ENCODE results near the gene CCDC12. TPM values are rescaled to one million over a fixed set of nuclear protein-coding genes. Genes with fewer than 3 reads are reported as not detected.

CCDC12 gene
- total RNA-seq, 4 donors from 2014 or later: 36.9 to 59.4 (median 50.2) TPM

GRCh38 chr3:47000922-47001730 lies 24.6 kb upstream of the CCDC12 start:
- Histone ChIP-seq H3K27ac (no peak overlapping the region), H3K36me3 (peaks cover 0 to 96% (median 4%) of the 10 kb centered on the region in 3 donors), H3K4me3 (no peak overlapping the region), H3K4me1 (no peaks in the 10 kb centered on the region), H3K9me3 (no peaks in the 10 kb centered on the region), H3K27me3 (no peaks in the 10 kb centered on the region)
- no peak for DNase-seq (ENCODE audit: low spot score in 2 of 2)
- TF ChIP-seq EP300 (IDR thresholded peaks at IDR 0.05) (no peak), CTCF (IDR thresholded peaks at IDR 0.05) (no peak), POLR2A (IDR thresholded peaks at IDR 0.05) (no peak)
- 81 to 89% methylated on average over 14 to 22 of the region's 25 CpGs for WGBS, 2 donors

- Histone ChIP-seq H3K9me3 (no peaks in the 10 kb centered on the region), H3K4me1 (no peaks in the 10 kb centered on the region), H3K4me3 (no peak overlapping the region), H3K27me3 (no peaks in the 10 kb centered on the region), H3K36me3 (peaks cover 0 to 96% (median 3%) of the 10 kb centered on the region in 3 donors), H3K27ac (no peak overlapping the region)
- WGBS, 2 donors: 90 to 93% methylated on average over 8 to 9 of the region's 10 CpGs
- TF ChIP-seq POLR2A (IDR thresholded peaks at IDR 0.05) (no peak), EP300 (IDR thresholded peaks at IDR 0.05) (no peak), CTCF (IDR thresholded peaks at IDR 0.05) (no peak)
- DNase-seq (ENCODE audit: low spot score in 2 of 2): no peak
Measured at GRCh38 chr3:47000198-47000815, 23.8 kb upstream of the CCDC12 start.

- H3K9me3 ChIP-seq: no peaks in the 10 kb centered on the region
Measured at GRCh38 chr3:46999516-47000197, 23.1 kb upstream of the CCDC12 start.

GRCh38 chr3:46998852-46999515 lies 22.4 kb upstream of the CCDC12 start:
- H3K36me3 ChIP-seq: peaks cover 0 to 96% (median 0%) of the 10 kb centered on the region in 3 donors
- 79 to 81% methylated on average over 14 to 22 of the region's 22 CpGs for WGBS, 2 donors
- TF ChIP-seq POLR2A (IDR thresholded peaks at IDR 0.05) (no peak), EP300 (IDR thresholded peaks at IDR 0.05) (no peak), CTCF (IDR thresholded peaks at IDR 0.05) (peak in 2 of 5 experiments; percentile 0 to 3)
- H3K27me3 ChIP-seq: no peaks in the 10 kb centered on the region
- no peak overlapping the region for H3K4me3 ChIP-seq
- H3K4me1 ChIP-seq: no peaks in the 10 kb centered on the region
- no peak overlapping the region for H3K27ac ChIP-seq
- no peak for DNase-seq (ENCODE audit: low spot score in 2 of 2)
- H3K9me3 ChIP-seq: no peaks in the 10 kb centered on the region

More at GRCh38 chr3:46999516-47000197, 23.1 kb upstream of the CCDC12 start:
- Histone ChIP-seq H3K4me3 (no peak overlapping the region), H3K36me3 (peaks cover 0 to 96% (median 0%) of the 10 kb centered on the region in 3 donors), H3K27ac (no peak overlapping the region), H3K27me3 (no peaks in the 10 kb centered on the region), H3K4me1 (no peaks in the 10 kb centered on the region)
- 90 to 95% methylated on average over 13 to 14 of the region's 14 CpGs for WGBS, 2 donors
- no peak for TF ChIP-seq EP300 (IDR thresholded peaks at IDR 0.05)
- TF ChIP-seq CTCF (IDR thresholded peaks at IDR 0.05): no peak
- TF ChIP-seq POLR2A (IDR thresholded peaks at IDR 0.05): no peak
- DNase-seq (ENCODE audit: low spot score in 2 of 2): no peak
